HG03097 (cell line): Measurements from ENCODE around the gene INPP4B.
"Not testable (repeated sequence)": the region's sequence is repeated elsewhere in the genome, so short reads cannot be mapped to it uniquely, and the experiment has no call there.

ENCODE experiments used
- ATAC-seq: cut with Tn5 transposase; IDR thresholded peaks from one replicate; pipeline ENCODE4 v1.9.1; 2021; ENCODE audit not compliant: unreplicated experiment, low FRiP score

INPP4B gene

DNA sequence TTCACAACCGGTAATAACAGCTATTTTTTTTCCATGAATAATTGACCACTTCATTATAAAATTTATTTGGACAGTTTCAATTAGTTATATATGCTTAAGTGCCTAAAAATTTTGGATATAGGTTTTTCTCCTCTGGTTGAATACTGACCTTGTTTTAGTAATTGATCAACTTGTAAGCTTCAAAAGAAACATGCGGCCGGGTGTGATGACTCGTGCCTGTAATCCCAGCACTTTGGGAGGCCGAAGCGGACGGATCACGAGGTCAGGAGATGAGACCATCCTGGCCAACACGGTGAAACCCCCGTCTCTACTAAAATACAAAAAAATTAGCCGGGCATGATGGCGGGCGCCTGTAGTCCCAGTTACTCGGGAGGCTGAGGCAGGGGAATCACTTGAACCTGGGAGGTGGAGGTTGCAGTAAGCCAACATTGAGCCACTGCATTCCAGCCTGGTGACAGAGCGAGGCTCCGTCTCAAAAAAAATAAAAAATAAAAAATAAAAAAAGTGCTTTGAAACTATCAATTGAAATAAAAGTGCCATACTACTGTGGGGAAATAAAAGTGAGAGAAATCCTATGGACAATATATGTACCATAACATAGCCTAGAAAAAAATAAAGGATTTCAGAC, 448.6 kb downstream of the INPP4B start:
- not testable (repeated sequence) for ATAC-seq

DNA sequence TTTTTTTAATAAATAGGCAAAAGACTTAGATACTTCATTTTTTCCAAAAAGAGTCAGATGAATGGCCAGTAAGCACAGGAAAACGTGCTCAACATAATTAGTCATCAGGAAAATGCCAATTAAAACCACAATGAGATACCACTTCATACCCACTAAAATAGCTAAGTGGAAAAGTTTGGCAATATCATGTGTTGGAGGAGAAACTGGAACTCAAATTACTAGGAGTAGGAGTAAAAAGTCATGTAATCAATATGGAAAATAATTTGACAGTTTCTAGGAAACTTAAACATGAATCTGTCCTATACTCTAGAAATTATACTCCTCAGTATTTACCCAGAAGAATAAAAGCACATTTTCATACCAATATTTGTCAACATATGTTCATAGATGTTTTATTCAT, 449.8 kb downstream of the INPP4B start:
- no peak for ATAC-seq

DNA sequence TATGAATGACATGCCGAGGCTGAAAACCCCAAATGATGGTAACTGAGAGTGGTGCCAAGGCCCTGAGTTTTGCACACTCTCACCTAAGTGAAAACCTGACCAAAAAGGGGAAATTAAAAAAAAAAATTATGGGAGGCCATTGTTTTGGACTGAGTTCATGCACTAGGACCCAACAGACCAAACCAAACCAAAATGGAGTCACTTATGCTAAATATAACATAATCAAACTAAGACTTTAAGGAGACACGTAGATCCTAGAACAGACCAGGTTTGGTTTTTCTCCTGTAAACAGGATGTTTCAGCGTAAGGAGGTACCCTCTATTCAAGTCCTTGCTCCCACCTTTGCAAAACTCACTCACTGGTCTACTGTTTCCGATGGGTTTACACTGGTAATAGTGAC, 453.0 kb downstream of the INPP4B start:
- ATAC-seq, result no peak

DNA sequence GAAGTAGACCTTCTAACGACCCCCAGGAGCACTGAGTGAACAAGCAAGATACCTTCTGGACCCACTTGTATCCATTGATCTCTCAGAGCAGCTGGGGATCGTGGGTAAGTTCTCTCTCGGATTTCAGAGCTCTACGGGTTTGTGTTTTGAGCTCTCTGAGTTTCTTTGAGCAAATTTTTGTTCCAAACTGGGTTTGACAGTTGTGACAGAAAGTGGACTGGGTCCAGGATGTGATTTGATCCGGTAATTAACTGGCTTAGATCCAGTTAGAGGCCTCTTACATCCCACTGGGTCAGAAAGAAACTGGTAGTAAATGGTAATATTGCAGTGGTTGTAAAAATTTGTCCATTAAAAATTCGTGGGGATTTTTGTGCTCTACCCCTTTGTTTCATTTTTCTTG, 459.2 kb downstream of the INPP4B start:
- no peak for ATAC-seq

DNA sequence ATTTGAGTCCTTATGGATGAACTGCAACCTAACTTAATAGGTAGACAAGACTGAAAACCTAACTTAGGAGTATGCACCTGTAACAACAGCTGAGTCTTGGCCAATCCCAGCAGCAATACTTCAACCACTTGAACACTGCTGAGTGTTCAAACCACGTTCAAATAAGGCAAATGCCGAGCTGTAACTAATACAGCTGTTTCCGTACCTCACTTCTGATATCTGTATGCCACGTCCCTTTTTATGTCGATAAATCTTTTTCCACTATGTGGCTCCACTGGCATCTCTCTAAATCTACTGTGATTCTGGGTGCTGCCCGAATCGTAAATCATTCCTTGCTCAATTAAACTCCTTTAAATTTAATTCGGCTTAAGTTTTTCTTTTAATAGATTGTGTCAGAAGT, 459.7 kb downstream of the INPP4B start:
- no peak for ATAC-seq

DNA sequence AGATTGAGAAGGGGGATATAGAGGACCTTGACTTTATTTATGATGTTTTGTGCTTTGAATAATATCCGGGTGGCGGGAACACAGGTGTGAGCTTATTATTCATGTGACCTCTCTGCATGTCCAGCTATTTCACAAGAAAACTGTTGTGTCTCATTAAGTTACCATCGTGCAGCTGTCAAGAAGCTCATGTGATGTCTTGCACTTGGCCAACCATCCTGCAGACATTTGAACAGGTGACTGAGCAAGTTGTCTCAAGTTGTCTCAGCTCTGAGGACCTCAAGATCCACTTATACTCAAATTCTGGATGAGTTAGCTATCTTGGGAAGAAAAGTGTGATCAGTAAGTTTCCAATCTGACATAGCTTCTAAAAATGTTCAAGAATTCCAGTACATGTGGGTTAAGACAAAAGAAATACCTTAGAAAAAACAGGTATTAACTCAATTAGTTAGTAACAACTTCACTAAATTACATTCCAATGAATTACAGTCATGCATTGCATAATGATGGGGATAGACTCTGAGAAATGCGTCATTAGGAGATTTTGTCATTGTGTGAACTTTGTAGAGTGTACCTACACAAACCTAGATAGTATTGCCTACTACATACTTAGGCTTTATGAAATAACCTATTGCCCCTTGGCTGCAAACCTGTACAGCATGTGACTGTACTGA, 462.2 kb downstream of the INPP4B start:
- ATAC-seq, result no peak

DNA sequence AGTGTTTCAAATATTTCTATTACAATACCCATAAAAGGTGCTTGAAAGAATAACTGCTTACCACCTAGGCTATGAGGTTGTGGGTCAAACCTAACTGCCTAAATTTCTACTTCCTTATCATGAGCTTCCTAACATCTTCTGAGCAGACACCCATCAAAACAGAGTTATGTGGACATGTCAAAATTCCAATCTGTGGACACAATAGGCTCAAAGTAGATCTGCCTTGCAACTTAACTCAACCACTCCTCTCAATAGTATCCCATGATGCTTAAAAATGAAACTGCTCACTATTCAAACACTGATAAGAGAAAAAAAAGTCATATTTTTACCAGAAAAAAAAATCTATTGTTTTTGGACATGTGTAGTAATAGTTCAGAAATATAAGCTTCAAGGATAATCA, 462.7 kb downstream of the INPP4B start:
- no peak for ATAC-seq

DNA sequence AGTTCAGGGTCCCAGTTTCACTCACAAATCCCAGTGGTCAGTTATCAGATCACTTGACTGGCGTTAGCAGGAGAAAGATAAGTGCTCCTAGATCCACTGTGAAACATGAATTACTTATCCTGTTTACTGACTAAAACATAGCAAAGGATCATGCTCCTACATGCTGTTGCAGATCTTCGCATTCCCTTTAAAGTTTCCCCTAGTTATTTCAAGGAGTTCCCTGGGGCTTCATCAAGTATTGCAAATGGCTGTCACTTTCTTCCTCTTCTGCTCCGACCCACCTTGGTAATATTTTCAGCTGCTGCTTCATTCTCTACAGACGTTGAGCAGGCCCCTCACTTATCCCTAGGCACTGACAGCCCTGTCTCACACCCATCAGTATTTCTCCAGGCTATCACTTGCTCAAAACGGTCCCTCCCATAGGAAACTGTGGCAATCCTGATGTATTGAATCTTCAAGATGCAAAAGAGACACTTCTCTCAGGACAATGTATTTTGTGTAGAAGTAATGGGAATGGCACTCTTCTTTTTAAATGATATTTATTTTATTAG, 466.0 kb downstream of the INPP4B start:
- no peak for ATAC-seq

DNA sequence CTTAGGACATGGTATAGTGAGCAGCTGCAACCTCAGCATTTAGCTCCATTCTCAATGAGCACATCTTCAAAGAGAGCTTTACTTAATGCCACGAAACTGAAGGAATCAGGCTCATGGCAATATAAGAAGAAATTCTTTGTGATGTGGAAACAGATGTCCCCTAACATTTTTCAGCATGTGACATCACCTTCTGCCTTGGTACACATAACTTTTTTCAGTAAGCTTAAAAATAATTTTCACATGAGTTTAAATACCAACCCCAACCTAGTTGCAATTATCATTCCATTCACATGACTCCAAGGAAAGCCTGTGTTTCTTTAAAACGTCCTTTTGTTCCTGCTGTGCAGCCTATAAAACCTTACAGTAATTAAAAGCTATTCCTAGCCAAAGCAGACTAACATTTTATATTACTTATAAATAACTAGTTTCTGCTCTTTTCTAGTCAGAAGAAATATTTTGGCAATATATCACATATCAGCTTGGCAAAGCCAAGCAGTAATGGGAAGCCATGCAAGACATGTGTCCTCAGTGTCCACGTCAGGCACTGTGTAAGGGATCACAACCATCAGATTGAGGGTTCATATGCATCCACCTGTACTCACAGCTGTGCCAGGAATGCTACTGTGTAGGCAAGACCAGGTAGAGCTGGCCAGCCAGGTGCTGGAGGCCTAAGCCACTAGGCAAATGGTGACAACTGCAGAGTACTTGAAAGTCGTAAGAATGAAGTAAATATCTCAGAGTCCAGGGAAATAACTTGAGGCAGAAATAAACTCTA, 466.6 kb downstream of the INPP4B start:
- ATAC-seq, result no peak

DNA sequence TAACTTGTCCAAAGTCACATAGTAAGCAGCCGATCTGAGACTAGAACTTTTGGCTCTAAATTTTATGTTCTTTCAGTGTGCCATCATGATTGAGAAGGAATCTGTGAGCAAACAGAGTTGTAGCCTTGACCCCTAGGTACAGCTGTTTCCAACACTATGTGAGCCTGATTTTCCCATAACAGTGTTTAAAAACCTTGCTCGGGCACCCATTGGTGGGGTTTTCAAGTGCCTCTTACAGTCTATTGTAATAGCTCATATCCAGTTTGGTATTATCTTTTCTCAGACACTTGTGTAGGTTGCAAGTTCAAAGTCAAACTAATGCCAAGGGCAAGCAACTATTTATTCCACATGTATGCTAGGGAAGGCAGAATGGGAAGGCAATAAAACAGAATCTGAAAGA, 467.9 kb downstream of the INPP4B start:
- ATAC-seq, result no peak

DNA sequence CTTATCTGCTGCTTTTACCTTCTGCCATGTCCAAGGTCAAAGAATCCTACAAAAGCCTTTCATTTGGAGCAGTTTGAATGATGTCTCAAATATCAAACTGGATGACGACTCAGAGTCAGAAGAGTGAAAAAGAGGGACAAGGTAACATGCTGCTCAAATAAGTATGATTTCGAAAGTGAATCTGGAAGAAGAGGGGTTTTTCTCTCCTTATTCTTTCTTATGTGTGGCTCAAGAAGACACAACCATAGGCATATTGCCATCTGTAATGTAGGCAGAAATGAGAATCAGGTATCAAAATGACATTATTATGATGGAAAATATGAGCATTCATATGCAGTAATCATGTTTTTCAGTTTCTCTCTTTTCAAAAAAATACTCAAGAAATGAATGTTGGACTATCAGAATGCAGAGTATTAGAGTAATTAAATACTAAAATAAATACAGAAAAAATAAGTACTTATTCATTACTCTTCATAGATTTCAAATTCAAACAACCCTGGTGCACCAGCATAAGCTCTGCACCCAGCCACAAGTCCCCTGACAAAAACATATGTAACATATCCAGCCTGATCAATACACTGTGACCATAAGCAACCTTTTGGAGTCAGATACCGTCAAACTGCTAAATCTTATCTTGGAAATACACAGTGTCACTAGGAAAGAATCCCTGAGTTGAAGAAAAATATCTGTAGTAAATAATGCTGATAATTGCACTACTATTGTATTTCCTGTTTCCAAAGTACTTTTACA, 468.6 kb downstream of the INPP4B start:
- ATAC-seq, result no peak

DNA sequence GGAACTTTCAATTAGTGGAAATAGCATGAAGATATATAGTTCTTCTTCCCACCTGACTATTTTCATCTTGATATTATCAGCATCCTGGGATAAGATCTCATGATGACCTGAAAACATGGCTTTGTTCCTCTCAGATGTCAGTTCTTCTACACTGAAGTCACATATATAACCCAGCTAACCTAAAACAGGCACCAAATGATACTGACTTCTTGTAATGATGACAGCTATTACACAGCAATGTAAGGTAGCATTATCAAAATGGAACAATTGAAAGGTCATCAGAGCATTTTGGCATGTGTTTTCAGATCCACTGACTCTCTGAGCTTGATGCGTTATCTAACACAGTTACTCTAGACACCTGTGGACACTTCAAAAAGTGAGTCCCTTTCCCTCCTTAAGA, 469.9 kb downstream of the INPP4B start:
- no peak for ATAC-seq

DNA sequence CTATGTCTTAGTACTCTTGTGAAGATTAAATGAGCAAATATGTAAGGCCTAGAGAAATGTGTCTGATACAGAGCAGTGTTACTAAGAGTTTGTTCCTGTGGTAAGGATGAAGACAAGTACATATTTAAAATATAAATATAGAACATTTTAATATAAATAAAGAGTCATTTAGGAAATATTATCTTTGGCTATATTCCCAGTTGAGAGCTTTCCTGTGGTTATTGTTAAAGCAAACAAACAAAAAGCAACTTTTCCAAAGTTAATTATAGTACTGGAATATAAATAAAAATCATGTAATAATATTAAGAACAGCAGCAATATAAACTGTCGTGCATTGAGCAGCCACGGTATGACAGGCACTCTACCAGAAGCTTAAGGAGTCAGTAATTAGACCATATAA, 472.5 kb downstream of the INPP4B start:
- ATAC-seq, result no peak

DNA sequence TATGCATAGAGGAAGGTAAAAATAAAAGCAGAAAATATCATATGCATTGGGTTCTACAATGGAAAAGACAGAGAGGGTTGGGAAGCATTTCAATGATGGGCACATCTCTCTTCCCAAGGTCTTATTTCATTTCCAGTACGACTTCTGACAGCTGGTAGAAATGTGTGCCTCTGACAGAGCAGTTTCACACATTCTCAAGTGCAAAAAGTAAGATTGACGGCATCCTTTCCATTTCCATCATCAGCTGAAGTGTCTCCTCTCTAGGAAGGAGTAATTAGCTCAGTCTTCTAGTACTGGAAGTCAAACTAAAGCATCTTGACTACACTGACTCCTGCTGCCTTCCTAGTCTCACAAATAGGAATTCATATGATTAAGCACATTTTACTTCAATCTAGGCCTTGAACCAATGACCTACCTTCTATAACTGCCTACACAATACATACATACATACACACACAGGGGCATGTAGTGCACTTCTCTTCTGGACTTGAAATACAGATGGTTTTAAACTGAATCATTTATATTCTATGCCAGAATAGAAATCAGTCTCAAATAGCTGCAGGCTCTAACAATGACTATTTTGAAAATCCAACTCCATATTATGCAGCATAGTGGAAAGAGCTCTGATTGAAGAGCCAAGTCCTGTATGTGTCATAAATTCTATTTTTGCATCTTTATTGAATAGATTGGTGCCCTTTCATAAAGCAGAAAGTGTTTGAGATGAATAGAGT, 473.4 kb downstream of the INPP4B start:
- ATAC-seq, result no peak

DNA sequence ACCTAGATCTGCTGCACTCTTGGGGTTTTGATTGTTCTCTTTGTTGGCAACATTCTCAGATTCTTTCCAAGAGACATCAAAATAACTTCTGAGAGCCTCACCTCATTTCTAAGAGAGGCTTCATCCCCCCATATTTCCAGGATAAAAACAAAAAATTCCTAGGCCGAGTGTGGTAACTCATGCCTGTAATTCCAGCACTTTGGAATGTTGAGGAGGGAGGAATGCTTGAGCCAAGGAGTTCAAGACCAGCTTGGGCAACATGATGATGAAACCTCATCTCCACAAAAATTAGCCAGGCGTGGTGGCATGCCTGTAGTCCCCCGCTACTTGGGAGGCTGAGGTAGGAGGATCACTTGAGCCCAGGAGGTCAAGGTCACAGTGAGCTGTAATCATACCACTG, 477.0 kb downstream of the INPP4B start:
- no peak for ATAC-seq

DNA sequence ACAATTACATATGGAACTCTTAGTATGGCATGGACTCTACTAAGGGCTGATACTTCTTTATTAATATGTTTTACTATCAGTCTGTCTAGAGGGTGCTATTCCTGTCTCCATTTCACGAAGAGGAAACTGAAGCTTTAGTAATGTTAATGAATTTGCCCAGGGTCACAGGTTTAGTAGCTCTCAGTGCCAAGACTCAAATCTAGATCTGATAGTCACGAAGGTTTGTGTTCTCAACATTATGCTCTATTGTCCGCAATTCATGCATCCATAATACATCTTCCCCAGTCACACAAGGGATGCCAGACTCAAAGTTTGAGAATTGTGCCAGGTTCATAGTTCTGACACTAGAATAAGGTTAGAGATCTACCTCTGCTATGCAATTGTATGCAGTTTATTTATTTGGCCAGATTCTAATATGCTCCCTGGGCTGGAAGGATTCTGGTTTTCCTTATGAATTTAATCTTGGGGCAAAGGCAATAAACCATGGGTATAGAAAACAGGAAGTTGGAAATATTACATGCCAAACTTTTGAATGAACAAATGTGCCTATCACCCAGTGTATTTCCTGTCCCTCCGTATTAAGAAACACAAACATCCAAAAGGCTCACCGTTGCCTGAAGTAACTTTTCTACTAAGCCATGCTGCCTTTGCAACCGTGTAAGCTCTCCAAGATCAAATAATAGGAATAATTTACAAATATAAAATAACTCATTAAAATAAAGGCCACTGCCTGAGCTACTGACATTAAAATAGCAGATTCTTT, 478.5 kb downstream of the INPP4B start:
- ATAC-seq, result no peak

DNA sequence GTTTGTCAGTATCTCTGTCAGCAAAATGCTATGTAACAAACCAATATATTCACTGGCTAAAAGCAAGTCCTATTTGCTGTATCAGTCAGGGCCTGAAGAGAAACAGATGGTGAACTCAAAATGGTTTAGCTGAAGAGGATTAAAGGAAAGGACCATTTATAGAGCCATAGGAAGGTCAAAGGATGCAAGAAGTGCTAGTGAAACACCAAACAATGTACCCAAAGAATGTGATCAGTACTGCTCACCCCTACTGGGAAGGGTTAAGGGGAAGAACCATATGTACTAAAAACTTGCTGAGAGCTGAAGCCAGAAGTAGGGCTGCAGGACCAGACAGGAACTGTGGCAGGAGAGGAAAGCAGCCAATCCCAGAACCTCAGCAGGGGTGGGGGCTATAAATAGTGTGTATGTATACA, 479.3 kb downstream of the INPP4B start:
- no peak for ATAC-seq

DNA sequence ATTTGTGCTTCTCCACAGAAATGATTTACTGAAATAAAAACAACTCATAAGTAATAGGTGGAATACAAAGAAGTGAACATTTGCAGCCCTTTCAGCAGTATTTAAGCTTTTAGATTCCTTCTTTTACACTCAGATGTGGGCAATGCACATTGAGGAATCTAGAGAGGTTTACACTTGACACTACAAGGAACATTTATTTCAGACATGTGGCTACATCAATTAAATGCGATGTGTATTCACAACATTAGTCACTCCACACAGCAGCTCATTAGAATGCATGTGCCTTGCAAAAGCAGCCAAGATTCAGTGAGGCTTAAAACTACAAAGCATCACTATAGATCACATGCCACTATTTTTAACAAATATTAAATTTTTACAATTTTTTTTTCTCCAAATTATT, 480.7 kb downstream of the INPP4B start:
- no peak for ATAC-seq

DNA sequence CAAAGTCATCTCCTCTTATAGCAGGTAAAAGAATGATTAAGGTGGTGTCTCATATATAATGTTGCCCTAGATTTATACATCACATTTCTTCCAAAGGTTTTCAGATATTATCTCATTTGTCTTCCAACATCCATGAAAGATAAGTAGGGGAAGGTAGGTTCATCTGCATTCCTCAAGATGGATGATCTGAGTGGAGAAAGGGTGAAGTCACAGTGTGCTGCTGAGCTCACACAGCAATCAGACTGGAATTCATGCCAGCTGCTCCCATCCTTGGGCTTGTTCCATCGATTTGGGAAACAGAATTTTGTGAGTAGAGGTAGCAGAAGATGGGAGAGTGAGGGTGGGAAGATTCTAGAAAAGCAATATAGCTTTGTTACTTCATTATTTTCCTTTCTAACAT, 482.4 kb downstream of the INPP4B start:
- ATAC-seq, result no peak

DNA sequence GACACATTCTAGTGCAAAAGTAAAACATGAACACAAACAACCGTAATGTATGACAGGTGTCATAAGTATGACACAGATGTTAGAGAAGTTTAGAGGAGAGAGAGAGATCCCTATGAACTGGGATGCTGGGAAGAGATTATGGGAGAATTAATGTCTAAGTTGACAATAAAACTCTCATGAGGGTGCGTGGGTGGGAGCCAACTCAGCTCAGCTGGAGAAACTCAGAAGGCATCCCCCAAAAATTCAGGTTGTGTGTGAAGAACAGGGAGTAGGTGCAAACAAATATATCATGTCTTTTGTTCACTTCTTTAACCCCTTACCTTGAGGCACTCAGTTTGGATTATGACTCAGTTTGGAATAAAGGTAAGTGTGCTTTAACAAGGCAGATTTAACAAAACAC, 484.1 kb downstream of the INPP4B start:
- ATAC-seq, result no peak
